Left hindlimb (tissue), 1 donor: ENCODE data around the gene YTHDF1.

Experiments used
- DNase-seq: peaks from one replicate; pipeline ENCODE4 v3.0.0-alpha.2; 2018

Gene YTHDF1

DNA sequence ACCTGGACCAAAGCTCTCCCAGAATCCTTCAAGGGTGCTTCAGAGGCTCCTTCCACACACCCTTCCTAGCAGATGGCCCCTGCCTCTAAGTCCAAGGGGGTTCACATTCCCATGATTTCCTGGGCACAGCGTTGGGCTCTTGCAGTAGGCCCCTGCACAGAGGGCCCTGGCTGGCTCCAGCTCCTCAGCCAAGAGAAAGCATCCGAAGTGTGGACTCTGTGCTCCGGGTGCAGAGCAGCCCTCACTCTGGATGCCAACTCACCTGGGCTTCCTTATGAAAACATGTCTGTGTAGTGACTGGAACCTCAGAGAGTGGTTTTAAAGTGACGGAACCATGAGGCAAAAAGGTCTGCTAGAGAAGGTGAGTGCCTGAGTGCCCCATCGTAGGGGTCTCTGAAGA lies 11.6 kb downstream of the YTHDF1 start:
- DNase-seq, result no peak

DNA sequence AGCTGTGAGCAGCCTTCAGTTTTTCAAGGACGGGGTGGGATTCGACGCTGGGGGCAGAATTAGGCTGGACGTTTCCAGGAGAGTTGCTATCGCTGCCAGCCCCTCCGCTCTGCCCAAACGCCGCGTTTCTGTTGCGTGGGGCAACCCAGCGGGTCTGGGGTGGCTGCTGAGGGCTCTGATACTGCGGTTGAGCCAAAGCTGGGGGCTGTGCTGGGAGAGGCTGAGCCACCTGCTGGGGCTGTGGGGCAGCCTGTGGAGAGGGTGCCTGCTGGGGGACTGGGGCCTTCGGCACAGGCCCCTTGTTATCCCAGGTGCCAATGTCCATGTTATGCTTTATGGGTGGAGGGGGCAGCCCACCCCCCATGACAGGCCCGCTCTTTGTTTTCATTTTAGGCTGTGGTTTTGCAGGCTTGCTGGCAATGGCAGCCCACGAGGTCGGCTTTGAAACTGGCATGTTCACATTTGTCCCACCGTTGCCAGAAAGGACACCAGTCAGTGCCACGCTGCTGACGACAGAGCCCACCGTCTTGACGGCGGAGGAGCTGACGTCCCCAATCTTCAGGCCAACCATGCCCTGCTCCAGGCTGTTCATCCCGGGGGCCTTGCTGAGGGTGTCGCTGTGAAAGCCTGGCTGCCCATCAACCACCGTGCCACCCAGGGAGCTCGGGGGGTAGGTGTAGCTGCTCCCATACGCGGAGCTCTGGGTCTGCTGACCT lies 13.0 kb downstream of the YTHDF1 start:
- DNase-seq, result no peak

DNA sequence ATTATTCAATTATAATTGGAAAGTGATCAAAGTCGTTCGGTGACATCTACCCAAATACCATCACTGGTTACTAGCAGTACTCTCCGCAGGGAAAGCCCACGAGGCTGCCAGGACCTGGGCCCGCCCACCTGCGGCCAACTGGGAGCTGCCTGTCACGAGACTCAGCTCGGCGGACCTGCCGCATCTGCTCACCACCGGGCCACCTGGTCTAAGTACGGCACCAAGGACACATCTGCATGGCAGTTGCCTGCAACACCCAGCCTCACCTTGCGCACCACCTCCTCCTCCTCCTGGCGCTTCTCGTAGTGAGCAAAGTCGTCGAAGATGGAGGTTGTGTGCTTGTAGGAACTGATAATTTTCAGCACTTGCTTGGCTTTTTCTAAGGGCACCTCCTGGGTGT lies 13.9 kb downstream of the YTHDF1 start:
- no peak for DNase-seq

DNA sequence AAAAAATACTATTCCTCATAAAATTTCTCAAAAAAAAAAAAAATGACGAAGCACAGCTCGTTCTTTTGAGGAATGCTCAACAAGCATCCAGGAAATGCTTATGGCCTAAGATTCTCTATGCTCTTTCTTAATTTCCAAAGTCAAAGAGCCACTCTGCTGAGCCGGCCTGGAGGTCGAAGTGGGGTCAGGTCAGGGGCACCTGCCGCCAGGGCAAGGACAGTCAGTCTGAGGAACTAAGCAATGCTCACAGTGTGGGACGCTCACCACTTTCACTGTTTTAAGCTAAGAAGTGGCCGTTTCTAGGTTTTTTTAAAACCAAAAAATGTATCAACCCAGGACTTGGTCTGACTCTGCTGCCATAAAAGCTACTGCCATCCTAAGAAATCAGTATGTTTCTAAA lies 17.3 kb downstream of the YTHDF1 start:
- no peak for DNase-seq

DNA sequence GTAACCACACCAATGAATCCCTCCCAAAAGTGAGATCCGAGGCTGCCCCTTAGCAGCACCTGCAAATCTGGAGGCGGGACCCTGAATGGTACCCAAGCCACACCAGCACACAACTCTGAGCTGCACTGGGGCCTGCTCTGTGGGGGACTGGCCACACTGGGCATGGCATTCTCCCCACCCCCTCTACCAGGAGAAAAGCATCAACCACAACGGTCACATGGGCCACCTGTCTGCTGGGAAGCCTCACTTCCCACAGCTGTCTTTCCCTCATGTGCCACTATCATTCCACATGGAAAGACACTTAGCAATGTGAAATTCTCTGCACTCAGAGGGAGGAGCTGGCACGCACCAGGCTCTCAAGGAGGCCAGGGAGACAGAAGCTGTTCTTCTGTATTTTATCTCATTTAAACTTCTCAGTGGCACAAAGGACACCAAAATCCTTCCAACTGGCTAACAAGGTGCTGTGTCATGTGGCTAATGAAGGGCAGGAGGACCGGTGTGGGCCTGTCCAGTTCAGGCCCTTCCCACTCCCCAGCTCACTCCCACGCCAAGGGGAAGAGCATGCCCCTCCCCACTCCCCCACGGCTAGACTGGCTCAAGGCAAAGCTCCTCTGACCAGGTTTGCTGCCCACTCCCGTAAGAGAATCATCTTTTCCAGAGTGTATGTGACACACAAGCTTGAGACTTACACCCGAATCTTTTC lies 19.0 kb downstream of the YTHDF1 start:
- DNase-seq, result no peak

DNA sequence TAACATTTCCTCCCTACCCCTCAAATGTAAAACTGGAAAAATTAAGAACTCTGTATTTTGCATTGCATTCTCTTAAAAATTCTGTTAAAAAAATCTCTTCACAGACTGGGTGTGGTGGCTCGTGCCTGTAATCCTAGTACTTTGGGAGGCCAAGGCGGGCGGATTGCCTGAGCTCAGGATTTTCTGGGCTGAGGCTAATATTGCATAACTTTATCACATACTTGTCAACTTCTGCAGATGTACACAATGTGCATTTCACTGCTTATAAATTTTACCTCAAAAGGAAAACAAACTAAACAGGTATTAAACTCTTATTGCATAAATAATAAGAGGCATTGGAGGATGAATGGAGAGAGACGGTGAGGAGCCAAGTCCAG lies 21.1 kb downstream of the YTHDF1 start:
- DNase-seq, result no peak

DNA sequence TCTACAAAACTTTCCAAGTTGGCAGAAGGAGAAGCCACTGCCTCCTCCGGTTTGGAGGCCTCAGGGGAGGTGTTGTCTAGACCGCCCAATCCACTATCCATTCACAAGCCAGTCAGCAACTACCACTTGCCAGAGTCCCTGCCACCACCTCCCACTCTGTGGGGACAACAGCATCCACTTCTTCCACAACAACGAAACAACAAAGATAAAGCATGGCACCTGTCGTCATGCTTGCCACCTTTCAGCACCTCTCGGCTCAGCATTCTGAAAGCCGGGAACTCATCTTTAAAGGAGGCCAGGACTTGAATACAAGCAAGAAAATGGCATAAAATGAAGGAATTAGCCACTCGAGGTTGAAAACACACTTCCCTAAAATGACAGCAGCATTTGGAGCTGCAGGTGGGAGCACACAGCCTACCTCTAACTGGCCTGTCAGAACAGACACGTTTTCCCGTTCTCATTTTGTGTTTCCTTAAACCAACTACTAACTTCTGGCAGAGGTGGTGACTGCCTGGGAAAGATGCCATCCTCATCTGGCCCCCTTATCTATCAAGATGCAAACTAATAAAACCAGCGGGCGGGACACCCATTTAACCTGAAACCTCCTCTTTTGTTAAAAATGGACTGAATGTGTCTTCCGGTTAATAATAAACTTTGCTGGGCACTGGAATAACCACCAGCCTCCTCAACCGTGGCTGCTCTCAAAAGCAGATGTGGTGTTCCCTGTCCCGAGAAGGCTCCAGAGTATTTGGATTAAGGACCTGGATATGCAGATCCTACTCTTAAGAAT lies 21.7 kb downstream of the YTHDF1 start:
- no peak for DNase-seq

DNA sequence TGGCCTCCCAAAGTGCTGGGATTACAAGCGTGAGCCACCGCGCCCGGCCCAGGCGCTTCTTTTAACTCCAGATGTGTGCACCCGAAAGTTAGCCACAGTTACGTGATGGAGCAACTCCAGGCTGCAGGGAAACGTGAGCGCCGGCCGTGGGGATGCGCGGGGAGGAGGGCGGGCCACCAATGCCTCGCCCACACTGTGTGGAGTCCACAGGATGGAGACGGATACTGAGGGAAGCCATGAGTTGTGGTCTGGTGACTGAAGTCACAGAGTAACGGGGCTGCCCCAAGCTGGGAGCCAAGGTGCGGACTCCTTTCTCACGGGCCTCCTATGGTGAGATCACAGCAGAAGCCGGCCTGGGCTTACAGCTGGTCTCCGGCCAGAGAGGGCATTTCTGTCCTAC lies 23.2 kb downstream of the YTHDF1 start:
- no peak for DNase-seq

DNA sequence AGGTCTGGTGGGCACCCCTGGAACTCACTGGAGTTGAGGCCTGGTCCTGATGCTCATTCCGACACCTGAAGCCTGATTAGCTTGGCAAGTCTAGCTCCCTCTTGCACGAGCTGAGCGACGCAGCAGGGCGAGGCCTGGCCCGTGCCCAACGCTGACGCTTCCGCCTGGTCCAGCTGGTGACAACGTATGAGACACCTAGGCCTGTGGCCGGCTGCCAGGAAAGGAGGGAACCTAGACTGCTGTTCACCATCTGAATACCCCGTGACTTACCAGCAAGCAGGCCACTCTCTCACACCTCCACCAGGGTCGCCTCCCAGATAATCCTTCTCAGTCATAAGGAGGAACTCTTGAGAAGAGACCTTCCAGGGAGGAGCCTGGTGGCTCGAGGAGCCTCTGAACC lies 24.5 kb downstream of the YTHDF1 start:
- DNase-seq, result no peak

DNA sequence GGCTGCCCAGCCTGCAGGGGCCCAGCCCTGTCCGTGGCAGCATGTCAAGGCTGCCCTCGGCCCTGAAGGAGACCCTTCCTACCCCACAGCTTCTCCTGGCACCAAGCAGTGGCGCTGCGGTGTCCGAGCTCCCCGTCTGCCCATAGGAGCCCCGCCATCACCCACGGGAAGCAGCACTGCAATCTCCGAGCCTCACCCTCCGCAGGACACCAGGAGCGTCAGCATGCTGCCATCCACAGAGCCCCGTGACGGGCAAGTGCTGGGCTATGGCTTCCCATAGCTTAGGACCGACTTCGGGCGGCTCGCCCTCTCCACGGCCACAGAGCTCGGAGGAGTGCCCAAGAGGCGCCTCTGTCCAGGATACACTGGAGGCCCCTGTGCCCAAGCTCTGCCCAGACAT lies 25.1 kb downstream of the YTHDF1 start:
- DNase-seq, result no peak

DNA sequence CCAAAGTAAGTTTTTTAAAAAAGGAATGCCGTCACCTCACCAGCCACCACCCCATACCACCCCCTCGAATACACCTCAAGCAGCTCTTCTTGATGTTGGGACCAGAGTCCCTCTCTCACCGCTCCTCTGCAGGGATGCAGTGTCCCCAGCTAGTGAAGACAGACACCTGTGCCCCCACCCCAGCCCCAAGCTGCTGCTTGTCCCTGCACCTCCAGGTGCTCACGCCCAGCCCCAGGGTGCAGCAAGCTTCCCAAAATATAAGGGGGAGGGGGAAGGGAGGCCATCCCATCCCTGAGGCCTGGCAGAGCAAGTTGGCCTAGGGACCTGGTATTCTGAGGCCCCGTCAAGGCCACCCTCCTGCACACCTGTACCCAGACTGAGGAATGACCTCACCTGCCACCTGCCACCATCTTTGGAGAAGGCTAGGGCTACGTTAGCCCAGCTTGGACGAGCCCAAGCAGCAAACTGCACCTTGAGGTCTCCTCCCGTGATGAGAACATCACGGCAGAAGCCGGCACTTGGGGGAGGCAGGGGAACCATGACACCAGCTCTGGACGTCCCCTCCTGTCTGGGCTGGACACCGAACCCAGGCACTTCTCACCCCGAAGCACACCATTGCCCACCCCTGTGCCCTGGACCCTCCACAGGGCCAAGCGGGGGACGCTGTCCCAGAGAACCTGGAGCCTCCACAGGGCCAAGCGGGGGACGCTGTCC lies 25.9 kb downstream of the YTHDF1 start:
- DNase-seq, result no peak

DNA sequence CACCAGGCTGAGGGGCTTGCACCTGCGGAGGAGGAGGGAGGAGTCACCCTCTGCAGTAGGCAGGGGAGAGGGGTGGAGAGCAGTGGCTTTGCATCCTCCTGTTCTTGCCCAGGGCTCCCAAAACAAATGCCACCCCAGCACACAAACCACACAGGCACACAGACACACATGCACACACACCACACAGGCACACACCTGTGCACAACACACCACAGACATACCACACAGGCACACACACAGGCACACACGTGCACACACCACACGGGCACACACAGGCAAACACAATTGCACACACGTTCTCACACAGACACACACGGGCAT lies 26.6 kb downstream of the YTHDF1 start:
- no peak for DNase-seq

DNA sequence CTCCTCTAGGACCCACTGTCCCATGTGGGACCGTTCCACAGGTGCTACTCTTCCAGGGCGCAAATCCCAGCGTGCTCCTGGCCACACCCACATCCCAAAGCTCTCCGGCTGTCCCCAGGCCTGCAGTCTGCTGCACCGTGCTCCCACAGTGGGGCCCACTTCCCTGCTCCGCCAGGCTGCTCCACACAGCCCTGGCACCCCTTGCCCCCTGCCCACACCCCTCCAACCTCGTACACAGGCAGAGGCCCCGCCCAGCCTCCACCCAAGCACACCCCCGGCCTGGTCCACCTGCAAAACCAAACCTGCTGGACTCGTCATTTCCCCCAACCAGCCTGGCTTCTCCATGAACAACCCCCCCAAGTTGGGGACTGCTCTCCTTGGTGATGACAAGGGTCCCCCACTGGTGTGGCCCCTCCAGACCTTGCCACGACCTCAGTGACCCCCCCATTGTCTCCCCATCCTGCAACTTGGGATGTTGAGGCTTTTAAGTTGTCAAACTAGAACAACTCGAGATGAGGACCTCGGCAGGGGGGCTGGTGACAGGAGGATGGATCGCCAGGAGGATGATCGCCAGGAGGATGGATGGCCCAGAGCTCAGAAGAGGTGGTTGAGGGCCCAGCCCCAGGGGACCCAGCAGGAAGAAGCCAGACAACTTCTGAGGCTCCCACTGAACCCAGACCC lies 27.1 kb downstream of the YTHDF1 start:
- DNase-seq, result no peak

DNA sequence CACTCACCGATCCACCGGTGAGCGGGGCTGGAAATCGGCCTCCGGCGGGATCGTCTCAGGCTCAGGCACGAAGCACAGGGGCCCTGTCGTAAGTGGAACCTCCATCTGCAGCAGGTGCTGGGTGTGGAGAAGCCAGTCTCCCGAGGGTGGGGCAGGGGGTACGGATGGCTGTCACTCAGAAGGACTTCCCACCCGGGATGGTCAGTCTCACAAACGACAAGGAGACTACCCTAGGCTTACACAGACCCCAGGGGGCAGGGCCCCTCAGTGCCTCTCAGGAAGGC lies 27.8 kb downstream of the YTHDF1 start:
- no peak for DNase-seq

DNA sequence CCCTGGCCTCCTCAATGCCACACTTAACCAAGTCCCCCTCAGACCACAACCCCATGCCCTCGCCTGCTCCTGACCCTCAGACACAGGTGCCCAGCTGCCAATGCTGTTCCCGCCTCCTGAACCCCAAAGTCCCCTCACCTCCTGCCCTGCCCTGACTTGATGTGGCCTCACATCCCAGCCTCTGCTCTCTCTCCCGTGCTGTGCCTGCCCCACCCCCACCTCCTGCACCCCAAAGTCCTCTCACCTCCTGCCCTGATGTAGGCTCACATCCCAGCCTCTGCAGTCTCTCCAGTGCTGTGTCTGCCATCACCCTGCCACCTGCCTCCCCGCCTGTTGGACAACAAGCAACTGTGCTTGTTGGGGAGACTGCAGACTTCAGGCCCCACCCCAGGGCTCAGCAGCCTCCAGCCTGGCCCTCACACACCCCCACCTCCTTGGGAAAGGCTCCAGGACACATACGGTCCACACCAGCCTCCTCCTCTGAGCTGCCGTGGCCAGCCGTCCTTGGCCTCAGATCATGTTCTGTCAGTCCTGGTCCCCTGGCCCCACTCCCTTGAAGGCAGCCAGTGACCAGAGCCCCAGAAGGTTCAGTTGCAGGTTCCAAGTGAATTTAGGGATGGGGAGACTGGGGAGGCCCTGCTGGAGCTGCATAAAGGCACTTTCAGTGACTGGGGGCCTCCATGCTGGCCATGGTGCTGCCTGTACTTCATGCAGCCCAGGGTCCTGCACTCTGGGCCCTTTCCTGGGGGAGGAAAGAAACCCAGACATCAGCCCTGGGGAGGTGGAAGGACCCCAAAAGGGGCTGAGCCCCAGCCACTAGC lies 28.4 kb downstream of the YTHDF1 start:
- DNase-seq, result no peak

DNA sequence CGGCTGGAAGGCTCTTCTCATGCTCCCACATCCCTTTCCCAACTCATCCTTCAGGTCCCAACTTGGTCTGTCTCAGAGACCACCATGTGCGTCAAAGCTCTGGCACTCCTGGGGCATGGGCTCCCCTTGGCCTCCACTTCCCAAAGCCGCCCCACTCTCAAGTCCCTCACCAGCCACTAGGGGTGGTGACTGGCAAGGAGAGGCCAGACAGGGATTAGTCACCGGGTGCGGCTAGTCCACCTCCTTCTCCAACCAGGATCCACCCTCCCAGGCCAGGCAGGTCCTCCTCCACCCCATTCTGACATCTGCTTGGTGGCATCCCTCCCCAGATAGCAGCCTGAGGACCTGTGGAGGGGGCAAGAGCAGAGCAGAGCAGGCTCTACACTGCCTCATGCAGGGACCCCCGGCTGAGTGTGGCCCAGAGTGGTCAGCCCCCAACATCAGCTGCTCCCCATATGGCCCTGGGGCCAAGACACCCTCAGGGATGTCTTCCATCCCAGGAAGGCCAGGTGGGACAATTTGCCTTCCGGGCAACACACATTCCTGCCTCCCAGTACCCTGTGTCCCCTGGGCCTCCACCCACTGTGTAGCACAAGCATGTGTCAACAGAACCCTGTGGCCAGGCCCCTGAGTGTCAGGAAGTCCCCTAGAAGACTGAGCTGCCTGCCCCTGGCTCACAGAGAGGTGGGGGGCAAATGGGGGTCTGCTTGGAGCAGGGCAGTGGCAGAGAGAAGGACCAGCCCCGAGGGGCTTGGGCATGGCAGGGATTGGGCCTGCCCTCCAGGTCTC lies 29.2 kb downstream of the YTHDF1 start:
- DNase-seq, result no peak

DNA sequence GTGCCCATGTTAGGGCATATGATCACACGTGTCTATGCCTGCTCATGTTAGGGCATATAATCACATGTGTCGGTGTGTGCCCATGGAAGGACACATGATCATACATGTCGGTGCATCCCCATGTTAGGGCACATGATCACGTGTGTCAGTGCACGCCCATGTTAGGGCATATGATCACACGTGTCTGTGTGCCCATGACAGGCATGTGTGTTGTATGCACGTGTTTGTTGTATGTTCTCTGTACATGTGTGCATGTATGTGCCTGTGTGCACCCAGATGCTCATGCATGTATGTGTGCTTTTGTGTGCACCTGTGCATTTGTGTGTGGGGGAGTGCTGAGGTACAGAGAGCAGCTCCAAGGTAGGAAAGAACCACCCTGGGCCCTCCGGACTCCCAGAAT lies 29.8 kb downstream of the YTHDF1 start:
- DNase-seq, result no peak

DNA sequence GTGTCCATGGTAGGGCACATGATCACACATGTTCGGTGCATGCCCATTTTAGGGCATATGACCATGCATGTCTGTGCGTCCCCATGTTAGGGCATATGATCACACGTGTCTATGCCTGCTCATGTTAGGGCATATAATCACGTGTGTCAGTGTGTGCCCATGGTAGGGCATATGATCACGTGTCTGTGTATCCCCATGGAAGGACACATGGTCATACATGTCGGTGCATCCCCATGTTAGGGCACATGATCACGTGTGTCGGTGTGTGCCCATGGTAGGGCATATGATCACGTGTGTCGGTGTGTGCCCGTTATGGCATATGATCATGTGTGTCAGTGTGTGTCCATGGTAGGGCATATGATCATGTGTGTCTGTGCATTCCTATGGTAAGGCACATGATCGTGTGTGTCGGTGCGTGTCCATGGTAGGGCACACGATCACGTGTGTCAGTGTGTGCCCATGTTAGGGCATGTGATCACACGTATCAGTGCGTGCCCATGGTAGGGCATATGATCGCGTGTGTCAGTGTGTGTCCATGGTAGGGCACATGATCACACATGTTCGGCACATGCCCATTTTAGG lies 30.6 kb downstream of the YTHDF1 start:
- no peak for DNase-seq

DNA sequence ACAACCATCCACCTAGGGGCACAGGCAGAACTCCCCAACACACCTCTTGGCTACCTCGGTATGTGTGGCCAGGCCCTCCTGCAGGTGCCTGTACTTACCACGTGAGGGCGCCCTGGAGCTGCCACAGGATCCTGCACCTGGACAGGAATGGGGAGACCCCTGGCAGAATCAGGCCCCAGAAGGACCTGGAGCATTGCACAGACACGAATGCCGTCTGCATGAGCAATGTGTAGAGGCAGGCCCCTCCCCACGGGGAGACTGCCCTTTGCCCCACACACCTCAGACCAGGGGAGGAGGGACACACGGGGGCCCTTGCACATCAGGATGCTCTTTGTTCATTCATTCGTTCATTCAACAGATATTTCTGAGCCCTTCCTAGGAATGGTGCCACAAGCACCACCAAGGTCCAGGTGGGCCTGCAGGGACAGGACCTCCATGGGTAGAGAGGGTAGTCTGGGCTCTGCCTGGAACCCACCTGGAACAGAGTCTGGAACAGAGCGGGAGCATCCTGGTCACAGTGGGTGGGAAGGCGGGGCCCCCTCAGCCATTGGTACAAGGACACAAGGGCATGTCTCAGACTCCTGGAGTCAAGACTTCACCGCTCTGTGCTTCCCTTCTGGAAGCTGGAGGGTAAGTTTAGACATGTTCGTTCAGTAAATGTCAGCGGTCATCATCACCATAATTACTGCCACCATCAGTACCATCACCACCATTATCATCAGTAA lies 32.3 kb downstream of the YTHDF1 start:
- no peak for DNase-seq

DNA sequence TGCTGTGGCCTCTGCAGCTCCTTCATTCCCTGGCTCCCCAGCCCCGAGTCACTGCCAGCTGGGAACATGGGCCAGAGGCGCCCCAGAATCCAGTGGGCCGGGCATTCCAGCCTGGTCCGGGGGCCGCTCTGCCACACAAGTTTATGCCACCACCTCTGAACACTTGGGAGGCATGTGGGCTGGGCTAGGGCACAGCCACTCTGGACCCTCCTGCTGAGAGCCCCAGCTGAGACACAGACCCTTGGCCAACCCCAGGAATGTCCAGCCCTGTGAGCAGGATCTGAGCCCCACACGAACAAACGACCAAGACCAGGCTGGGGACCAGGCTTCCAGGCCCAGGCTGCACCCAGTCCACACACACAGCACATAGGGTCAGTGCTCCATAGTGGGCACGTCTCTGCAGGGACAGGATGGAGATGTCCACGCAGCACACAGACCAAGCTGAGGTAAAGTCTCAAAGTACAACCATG lies 33.0 kb downstream of the YTHDF1 start:
- DNase-seq, result no peak
